ENCODE data around the gene GNAI3. TPM values are rescaled to one million over a fixed set of nuclear protein-coding genes. Genes with fewer than 3 reads are reported as not detected.

Gene GNAI3
- total RNA-seq, 1 donor from 2014 or later: 8.7 TPM

GRCh38 chr1:109634771-109635750 is 86.6 kb downstream of the GNAI3 start:
- no peak for DNase-seq (ENCODE audit: low read depth in 2 of 2)

- no peak for DNase-seq (ENCODE audit: low read depth in 2 of 2)
Observed at GRCh38 chr1:109635862-109636200, 87.4 kb downstream of the GNAI3 start.

- DNase-seq (ENCODE audit: low read depth in 2 of 2): peak; percentile 20 to 34
Observed at GRCh38 chr1:109636201-109636952, 88.0 kb downstream of the GNAI3 start.

GRCh38 chr1:109637446-109637845 is 89.0 kb downstream of the GNAI3 start:
- DNase-seq (ENCODE audit: low read depth in 2 of 2): no peak

- DNase-seq (ENCODE audit: low read depth in 2 of 2): no peak
Observed at GRCh38 chr1:109639063-109639840, 90.8 kb downstream of the GNAI3 start.

GRCh38 chr1:109639841-109640184 is 91.4 kb downstream of the GNAI3 start:
- DNase-seq (ENCODE audit: low read depth in 2 of 2): no peak

GRCh38 chr1:109640285-109640865 is 92.0 kb downstream of the GNAI3 start:
- DNase-seq (ENCODE audit: low read depth in 2 of 2): peak; percentile 64 to 78

- DNase-seq (ENCODE audit: low read depth in 2 of 2): no peak
Observed at GRCh38 chr1:109641078-109641740, 92.8 kb downstream of the GNAI3 start.

- DNase-seq (ENCODE audit: low read depth in 2 of 2): no peak
Observed at GRCh38 chr1:109641861-109642260, 93.4 kb downstream of the GNAI3 start.

GRCh38 chr1:109642626-109643025 is 94.2 kb downstream of the GNAI3 start:
- no peak for DNase-seq (ENCODE audit: low read depth in 2 of 2)

- peak; percentile 74 to 78 for DNase-seq (ENCODE audit: low read depth in 2 of 2)
Observed at GRCh38 chr1:109643385-109644230, 95.2 kb downstream of the GNAI3 start.

- no peak for DNase-seq (ENCODE audit: low read depth in 2 of 2)
Observed at GRCh38 chr1:109644670-109645069, 96.3 kb downstream of the GNAI3 start.

GRCh38 chr1:109649491-109649914 is 101.1 kb downstream of the GNAI3 start:
- DNase-seq (ENCODE audit: low read depth in 2 of 2): peak; percentile 38 to 45

GRCh38 chr1:109650609-109651008 is 102.2 kb downstream of the GNAI3 start:
- peak in 1 of 2 donors; percentile 46 for DNase-seq (ENCODE audit: low read depth in 2 of 2)

- no peak for DNase-seq (ENCODE audit: low read depth in 2 of 2)
Observed at GRCh38 chr1:109652402-109652801, 104.0 kb downstream of the GNAI3 start.

- no peak for DNase-seq (ENCODE audit: low read depth in 2 of 2)
Observed at GRCh38 chr1:109653306-109653705, 104.9 kb downstream of the GNAI3 start.

GRCh38 chr1:109654519-109654918 is 106.1 kb downstream of the GNAI3 start:
- DNase-seq (ENCODE audit: low read depth in 2 of 2): no peak

GRCh38 chr1:109655615-109656519 is 107.5 kb downstream of the GNAI3 start, which contains the start of gene GSTM4:
Gene GSTM4, plus strand, starts transcription at chr1:109656099. Its CDS starts 291 bp downstream, at chr1:109656390.
- peak; percentile 55 to 65 for DNase-seq (ENCODE audit: low read depth in 2 of 2)

GRCh38 chr1:109657395-109657794 is 109.0 kb downstream of the GNAI3 start:
- no peak for DNase-seq (ENCODE audit: low read depth in 2 of 2)
